GM12891 (cell line): ENCODE measurements around the gene GON4L.
"Not testable (repeated sequence)": the region's sequence is repeated elsewhere in the genome, so short reads cannot be mapped to it uniquely, and the experiment has no call there.

Experiments used
- DNase-seq: peaks from one replicate; pipeline ENCODE4 v3.0.0; 2011; ENCODE audit warnings: low spot score; ENCODE audit not compliant: insufficient read length
- FAIRE-seq: peaks from 2 replicates; lab custom pipeline; 2011; peaks lifted over from hg19 to GRCh38; lab: Jason Lieb, UNC
- PAX5 ChIP-seq: IDR thresholded peaks from 2 replicates; pipeline ENCODE4 v1.6.1; 2011; ENCODE audit warnings: low read length, moderate library complexity, mild to moderate bottlenecking; ENCODE audit not compliant: insufficient read depth, severe bottlenecking
- POLR2A ChIP-seq: IDR thresholded peaks from 2 replicates; pipeline ENCODE4 v1.6.1; 2011; ENCODE audit warnings: low read depth, low read length, control low read depth
- POLR2AphosphoS5 ChIP-seq: IDR thresholded peaks from 2 replicates; pipeline ENCODE4 v1.6.1; 2011; ENCODE audit warnings: low read depth, low read length, control low read depth
- POU2F2 ChIP-seq: IDR thresholded peaks from 2 replicates; pipeline ENCODE4 v1.6.1; 2011; ENCODE audit warnings: low read depth, mild to moderate bottlenecking, control low read depth, low read length, moderate library complexity
- SPI1 ChIP-seq: IDR thresholded peaks from 2 replicates; pipeline ENCODE4 v1.6.1; 2011; ENCODE audit warnings: low read depth, low read length, control low read depth
- TAF1 ChIP-seq: IDR thresholded peaks from 2 replicates; pipeline ENCODE4 v1.6.1; 2011; ENCODE audit warnings: low read depth, low read length, control low read depth

Gene GON4L

GRCh38 chr1:155794605-155795245 lies 62.3 kb downstream of the GON4L start:
- FAIRE-seq: no peak
- no peak for DNase-seq
- TF ChIP-seq TAF1 (no peak), POLR2A (no peak), POU2F2 (no peak)

DNA sequence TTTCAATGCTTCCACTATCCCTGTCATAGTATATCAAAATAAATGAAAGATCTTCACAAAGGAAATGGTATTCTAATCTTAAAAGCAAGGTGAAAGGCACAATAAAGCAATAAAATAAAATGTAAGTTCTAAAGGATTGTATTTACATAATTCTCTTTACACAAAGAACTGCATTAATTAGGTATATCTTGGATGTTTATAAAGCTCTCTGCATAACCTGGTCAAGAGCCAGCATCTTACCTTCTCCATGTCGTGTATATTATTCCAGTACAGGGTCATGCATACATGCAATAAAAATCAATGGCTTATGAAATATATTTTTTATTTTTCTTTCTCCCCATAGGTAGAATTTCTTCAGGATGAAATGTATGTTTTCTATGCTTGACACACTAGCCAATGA lies 63.8 kb downstream of the GON4L start:
- no peak for FAIRE-seq
- TF ChIP-seq TAF1 (no peak), POLR2A (no peak), SPI1 (no peak), PAX5 (no peak), POLR2AphosphoS5 (no peak), POU2F2 (no peak)
- DNase-seq: no peak

GRCh38 chr1:155777582-155777981 lies 79.4 kb downstream of the GON4L start:
- DNase-seq: no peak
- no peak for TF ChIP-seq POLR2A
- TF ChIP-seq POLR2AphosphoS5: no peak
- TF ChIP-seq SPI1: no peak
- no peak for TF ChIP-seq TAF1
- no peak for TF ChIP-seq PAX5
- no peak for TF ChIP-seq POU2F2
- no peak for FAIRE-seq

- FAIRE-seq (no peak), DNase-seq (no peak)
- no peak for TF ChIP-seq POU2F2
- no peak for TF ChIP-seq POLR2A
- no peak for TF ChIP-seq POLR2AphosphoS5
- TF ChIP-seq PAX5: no peak
- no peak for TF ChIP-seq SPI1
- no peak for TF ChIP-seq TAF1
These were observed 80.6 kb downstream of the GON4L start for GRCh38 chr1:155776414-155776813.

GRCh38 chr1:155773221-155773620 lies 83.8 kb downstream of the GON4L start:
- no peak for TF ChIP-seq SPI1
- TF ChIP-seq POLR2AphosphoS5: no peak
- TF ChIP-seq TAF1: no peak
- TF ChIP-seq POLR2A: no peak
- no peak for TF ChIP-seq PAX5
- TF ChIP-seq POU2F2: no peak
- FAIRE-seq (no peak), DNase-seq (no peak)

DNA sequence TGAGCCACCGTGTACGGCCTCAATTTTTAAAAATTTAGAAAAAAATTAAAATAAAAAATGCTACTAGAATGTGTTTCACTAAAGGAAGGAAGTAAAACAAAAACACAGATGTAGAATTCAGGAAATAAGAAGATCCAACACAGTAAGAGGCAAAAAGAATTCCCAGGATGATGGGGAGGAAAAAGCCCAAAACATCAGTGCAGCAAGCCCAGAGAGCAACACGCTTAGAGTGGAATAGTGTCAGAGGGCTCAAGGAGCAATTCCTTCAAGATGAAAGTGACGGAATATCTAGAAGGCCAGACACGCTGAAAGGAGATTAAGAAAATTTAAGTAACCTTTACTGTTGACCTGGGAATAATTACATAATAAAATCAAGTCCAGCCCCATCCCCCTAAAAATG lies 87.8 kb downstream of the GON4L start:
- FAIRE-seq: no peak
- TF ChIP-seq POLR2A (no peak), PAX5 (no peak), POU2F2 (no peak)
- DNase-seq: no peak

- DNase-seq, FAIRE-seq: not testable (repeated sequence)
These were observed 89.5 kb downstream of the GON4L start for GRCh38 chr1:155767399-155767989.

DNA sequence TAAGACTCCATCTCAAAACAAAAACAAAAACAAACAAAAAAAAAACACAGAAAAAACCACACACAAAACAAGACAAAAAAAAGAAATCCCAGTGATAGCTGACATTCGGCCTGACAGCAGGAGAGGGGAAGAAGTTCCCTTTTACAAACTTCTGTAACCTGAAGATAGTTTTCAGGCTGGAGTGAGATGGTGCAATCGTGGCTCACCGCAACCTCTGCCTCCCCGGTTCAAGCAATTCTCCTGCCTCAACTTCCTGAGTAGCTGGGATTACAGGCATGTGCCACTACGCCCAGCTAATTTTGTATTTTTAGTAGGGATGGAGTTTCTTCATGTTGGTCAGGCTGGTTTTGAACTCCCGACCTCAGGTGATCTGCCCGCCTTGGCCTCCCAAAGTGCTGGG lies 93.0 kb downstream of the GON4L start:
- not testable (repeated sequence) for FAIRE-seq, DNase-seq

- not testable (repeated sequence) for FAIRE-seq, DNase-seq
These were observed 93.8 kb downstream of the GON4L start for GRCh38 chr1:155763090-155763815.

GRCh38 chr1:155761736-155762405 lies 95.1 kb downstream of the GON4L start:
- no peak for TF ChIP-seq TAF1
- no peak for TF ChIP-seq PAX5
- no peak for TF ChIP-seq POU2F2
- TF ChIP-seq POLR2AphosphoS5: no peak
- no peak for TF ChIP-seq SPI1
- no peak for TF ChIP-seq POLR2A
- FAIRE-seq (no peak), DNase-seq (no peak)
